ENCODE measurements around the gene IFITM1. TPM values are rescaled to one million over a fixed set of nuclear protein-coding genes. Genes with fewer than 3 reads are reported as not detected.
"Not testable (repeated sequence)": the region's sequence is repeated elsewhere in the genome, so short reads cannot be mapped to it uniquely, and the experiment has no call there.

IFITM1 gene
- total RNA-seq, 1 experiment from 2014 or later = 3.2 TPM

GRCh38 chr11:307766-308708 is 5.8 kb upstream of the IFITM1 start, which contains the start of gene IFITM2:
IFITM2 (plus strand) TSS chr11:307816; CDS start chr11:308193, 377 bp downstream.
- not testable (repeated sequence) for H3K36me3 ChIP-seq (ENCODE audit: control insufficient read depth, insufficient read depth, low read length); H3K4me3 ChIP-seq (ENCODE audit: low read depth, low read length); H3K27me3 ChIP-seq (replicated peaks; ENCODE audit: control insufficient read depth, insufficient read depth, low read length); H3K27me3 Mint-ChIP-seq (ENCODE audit: insufficient read depth, unreplicated experiment); BruUV-seq (replicated peaks); H3K9me3 ChIP-seq; H3K36me3 Mint-ChIP-seq (ENCODE audit: insufficient read depth, unreplicated experiment); DNase-seq; H3K9me3 Mint-ChIP-seq (ENCODE audit: unreplicated experiment)
- intact Hi-C loops (cut with micrococcal nuclease; ENCODE audit: unreplicated experiment) = loop anchor here (5.0 kb wide), 1 partner anchor 49 kb away; no protein-coding TSS in a partner anchor
- ChIA-PET CTCF (interaction anchor here (0.7 kb wide), 1 partner anchor 139 kb away, joined by 5 read pairs; no protein-coding TSS in a partner anchor), POLR2A (interaction anchor here (0.6 to 1.3 kb wide), 2 partner anchors 40 to 48 kb away, joined by 3 to 4 read pairs; no protein-coding TSS in a partner anchor)
- Mint-ChIP-seq H3K4me1 (ENCODE audit: low read depth, unreplicated experiment) (peaks cover 16% of the 10 kb centered on the region), H3K27ac (ENCODE audit: unreplicated experiment) (peak within 1 kb of the TSS; percentile 61), H3K4me3 (ENCODE audit: unreplicated experiment) (peak within 1 kb of the TSS; percentile 58)
- H3K4me1 ChIP-seq = peaks cover 32% of the 10 kb centered on the region

GRCh38 chr11:308740-309665 is 4.8 kb upstream of the IFITM1 start:
- POLR2A ChIA-PET; H3K36me3 ChIP-seq (ENCODE audit: control insufficient read depth, insufficient read depth, low read length); H3K27me3 Mint-ChIP-seq (ENCODE audit: insufficient read depth, unreplicated experiment); BruUV-seq (replicated peaks); H3K9me3 Mint-ChIP-seq (ENCODE audit: unreplicated experiment); H3K36me3 Mint-ChIP-seq (ENCODE audit: insufficient read depth, unreplicated experiment); H3K27me3 ChIP-seq (replicated peaks; ENCODE audit: control insufficient read depth, insufficient read depth, low read length); H3K4me3 ChIP-seq (ENCODE audit: low read depth, low read length); DNase-seq; H3K9me3 ChIP-seq: not testable (repeated sequence)
- H3K4me1 Mint-ChIP-seq (ENCODE audit: low read depth, unreplicated experiment) = peaks cover 25% of the 10 kb centered on the region
- CTCF ChIA-PET = interaction anchor here (0.6 to 1.5 kb wide), 3 partner anchors 28 to 82 kb away, joined by 3 read pairs; no protein-coding TSS in a partner anchor
- H3K27ac Mint-ChIP-seq (ENCODE audit: unreplicated experiment) = peak overlapping the region; percentile 40
- H3K4me1 ChIP-seq = peaks cover 39% of the 10 kb centered on the region
- peak overlapping the region; percentile 58 for H3K4me3 Mint-ChIP-seq (ENCODE audit: unreplicated experiment)
- intact Hi-C loops (cut with micrococcal nuclease; ENCODE audit: unreplicated experiment) = loop anchor here (5.0 kb wide), 1 partner anchor 48 kb away; no protein-coding TSS in a partner anchor

GRCh38 chr11:309979-310572 is 3.8 kb upstream of the IFITM1 start:
- peaks cover 39% of the 10 kb centered on the region for H3K4me1 ChIP-seq
- H3K9me3 Mint-ChIP-seq (ENCODE audit: unreplicated experiment); POLR2A ChIA-PET; H3K27me3 ChIP-seq (replicated peaks; ENCODE audit: control insufficient read depth, insufficient read depth, low read length); H3K27me3 Mint-ChIP-seq (ENCODE audit: insufficient read depth, unreplicated experiment); H3K36me3 ChIP-seq (ENCODE audit: control insufficient read depth, insufficient read depth, low read length); H3K36me3 Mint-ChIP-seq (ENCODE audit: insufficient read depth, unreplicated experiment); H3K4me3 ChIP-seq (ENCODE audit: low read depth, low read length); BruUV-seq (replicated peaks); H3K9me3 ChIP-seq; DNase-seq: not testable (repeated sequence)
- peaks cover 28% of the 10 kb centered on the region for H3K4me1 Mint-ChIP-seq (ENCODE audit: low read depth, unreplicated experiment)
- peak overlapping the region; percentile 40 for H3K27ac Mint-ChIP-seq (ENCODE audit: unreplicated experiment)
- peak overlapping the region; percentile 57 for H3K4me3 Mint-ChIP-seq (ENCODE audit: unreplicated experiment)
- CTCF ChIA-PET = interaction anchor here (0.6 to 1.5 kb wide), 3 partner anchors 53 to 81 kb away, joined by 3 read pairs; no protein-coding TSS in a partner anchor
- intact Hi-C loops (cut with micrococcal nuclease; ENCODE audit: unreplicated experiment) = loop anchor here (5.0 kb wide), 1 partner anchor 47 kb away; no protein-coding TSS in a partner anchor

GRCh38 chr11:311013-311748 is 2.7 kb upstream of the IFITM1 start:
- H3K4me1 ChIP-seq = peaks cover 28% of the 10 kb centered on the region
- H3K36me3 ChIP-seq (ENCODE audit: control insufficient read depth, insufficient read depth, low read length); H3K4me3 ChIP-seq (ENCODE audit: low read depth, low read length); DNase-seq; BruUV-seq (replicated peaks); H3K27ac Mint-ChIP-seq (ENCODE audit: unreplicated experiment); H3K9me3 Mint-ChIP-seq (ENCODE audit: unreplicated experiment); H3K36me3 Mint-ChIP-seq (ENCODE audit: insufficient read depth, unreplicated experiment); POLR2A ChIA-PET; H3K9me3 ChIP-seq; CTCF ChIA-PET; H3K27me3 Mint-ChIP-seq (ENCODE audit: insufficient read depth, unreplicated experiment); H3K27me3 ChIP-seq (replicated peaks; ENCODE audit: control insufficient read depth, insufficient read depth, low read length); intact Hi-C loops (cut with micrococcal nuclease; ENCODE audit: unreplicated experiment): not testable (repeated sequence)
- Mint-ChIP-seq H3K4me1 (ENCODE audit: low read depth, unreplicated experiment) (peaks cover 18% of the 10 kb centered on the region), H3K4me3 (ENCODE audit: unreplicated experiment) (peak overlapping the region; percentile 43)

Data from Caco-2 (cell line).